ENCODE results near the gene ZDHHC21.
"Not testable (repeated sequence)": the region's sequence is repeated elsewhere in the genome, so short reads cannot be mapped to it uniquely, and the experiment has no call there.

ZDHHC21 gene

DNA sequence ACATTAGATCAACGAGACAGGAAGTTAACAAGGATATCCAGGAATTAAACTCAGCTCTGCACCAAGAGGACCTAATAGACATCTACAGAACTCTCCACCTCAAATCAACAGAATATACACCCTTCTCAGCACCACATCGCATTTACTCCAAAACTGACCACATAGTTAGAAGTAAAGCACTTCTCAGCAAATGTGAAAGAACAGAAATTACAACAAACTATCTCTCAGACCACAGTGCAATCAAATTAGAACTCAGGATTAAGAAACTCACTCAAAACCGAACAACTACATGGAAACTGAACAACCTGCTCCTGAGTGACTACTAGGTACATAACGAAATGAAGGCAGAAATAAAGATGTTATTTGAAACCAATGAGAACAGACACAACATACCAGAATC lies 10.6 kb downstream of the ZDHHC21 start:
- DNase-seq (ENCODE audit: low spot score): not testable (repeated sequence)

DNA sequence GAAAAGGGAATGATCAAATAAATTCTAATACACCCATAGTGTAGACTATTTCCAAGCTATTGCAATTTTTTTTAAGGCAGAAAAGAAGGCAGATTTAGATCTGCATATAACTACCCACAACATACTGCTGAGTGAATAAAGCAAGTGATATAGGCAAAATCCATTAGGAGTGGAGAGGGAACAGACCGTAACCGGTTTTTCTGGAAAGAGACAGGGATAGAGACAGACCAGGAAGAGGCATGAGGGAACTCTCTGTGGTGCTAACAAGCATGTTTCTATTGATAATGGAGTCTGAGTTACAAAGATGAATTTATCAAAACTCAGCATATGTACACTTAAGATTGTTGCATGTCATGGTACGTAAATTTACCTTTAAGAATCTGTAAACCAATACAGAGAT lies 14.5 kb downstream of the ZDHHC21 start:
- DNase-seq (ENCODE audit: low spot score): no peak

- no peak for DNase-seq (ENCODE audit: low spot score)
Observed at GRCh38 chr9:14677872-14678271, 15.4 kb downstream of the ZDHHC21 start.

GRCh38 chr9:14677396-14677795 lies 15.8 kb downstream of the ZDHHC21 start:
- DNase-seq (ENCODE audit: low spot score): no peak

DNA sequence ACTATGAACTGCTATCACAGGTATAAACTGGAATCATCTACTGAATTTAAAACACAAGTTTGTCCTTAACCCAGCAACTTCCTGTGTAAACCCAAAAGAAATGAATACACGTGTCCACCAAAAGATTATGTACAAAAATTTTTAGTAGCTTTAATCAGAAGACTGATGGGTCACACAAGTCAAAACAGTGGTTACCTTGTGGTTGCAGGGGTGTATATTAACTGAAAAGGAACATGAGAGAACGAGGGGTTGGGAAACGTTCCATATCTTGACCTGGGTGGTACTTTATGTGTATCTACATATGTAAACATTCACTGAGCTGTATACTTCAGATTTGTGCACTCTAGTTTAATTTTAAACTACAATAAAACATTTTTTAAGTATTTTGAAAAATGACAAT lies 18.6 kb downstream of the ZDHHC21 start:
- DNase-seq (ENCODE audit: low spot score): no peak

DNA sequence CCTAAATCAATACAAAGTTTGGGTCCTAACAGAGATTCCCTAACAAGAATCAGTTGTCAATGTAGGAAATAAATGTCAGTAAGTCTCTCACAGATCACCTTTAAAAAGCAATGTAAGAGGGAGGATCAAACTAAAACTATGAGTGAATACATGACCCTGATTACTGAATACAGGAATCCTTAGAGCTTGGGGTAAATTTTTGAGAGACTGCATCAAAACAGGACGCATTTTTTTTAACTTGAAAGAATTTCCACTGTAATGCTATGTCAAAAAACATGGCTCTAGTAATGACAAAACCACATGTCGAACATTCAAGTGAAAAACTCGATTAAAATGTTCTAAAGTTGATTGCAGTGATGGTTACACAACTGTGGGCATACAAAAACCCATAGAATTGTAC lies 21.9 kb downstream of the ZDHHC21 start:
- DNase-seq (ENCODE audit: low spot score): no peak

GRCh38 chr9:14670718-14671117 lies 22.5 kb downstream of the ZDHHC21 start:
- DNase-seq (ENCODE audit: low spot score): no peak

- DNase-seq (ENCODE audit: low spot score): not testable (repeated sequence)
Observed at GRCh38 chr9:14664022-14664421, 29.2 kb downstream of the ZDHHC21 start.

DNA sequence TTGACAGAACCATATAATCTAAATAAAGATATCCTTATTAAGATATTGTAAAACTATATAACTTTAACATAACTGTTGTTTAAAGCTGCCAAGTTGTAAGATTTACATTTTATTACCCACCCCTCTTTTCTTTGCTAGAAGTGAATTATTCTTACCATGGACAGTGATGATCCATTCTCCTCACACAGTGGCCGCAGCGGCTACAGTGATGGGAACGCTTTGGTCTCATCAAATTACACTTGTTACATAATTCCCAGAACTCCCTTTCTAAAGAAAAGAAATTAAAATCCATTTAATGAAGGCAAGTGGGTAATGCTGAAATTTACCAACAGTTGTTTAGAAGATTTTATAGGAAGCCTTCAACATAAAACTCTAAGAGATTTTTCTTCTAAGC lies 31.2 kb downstream of the ZDHHC21 start:
- no peak for DNase-seq (ENCODE audit: low spot score)

- peak; percentile 44 for DNase-seq (ENCODE audit: low spot score)
Observed at GRCh38 chr9:14661421-14662059, 31.7 kb downstream of the ZDHHC21 start.

GRCh38 chr9:14660721-14661120 lies 32.5 kb downstream of the ZDHHC21 start:
- DNase-seq (ENCODE audit: low spot score): no peak

- no peak for DNase-seq (ENCODE audit: low spot score)
Observed at GRCh38 chr9:14654932-14655331, 38.3 kb downstream of the ZDHHC21 start.

DNA sequence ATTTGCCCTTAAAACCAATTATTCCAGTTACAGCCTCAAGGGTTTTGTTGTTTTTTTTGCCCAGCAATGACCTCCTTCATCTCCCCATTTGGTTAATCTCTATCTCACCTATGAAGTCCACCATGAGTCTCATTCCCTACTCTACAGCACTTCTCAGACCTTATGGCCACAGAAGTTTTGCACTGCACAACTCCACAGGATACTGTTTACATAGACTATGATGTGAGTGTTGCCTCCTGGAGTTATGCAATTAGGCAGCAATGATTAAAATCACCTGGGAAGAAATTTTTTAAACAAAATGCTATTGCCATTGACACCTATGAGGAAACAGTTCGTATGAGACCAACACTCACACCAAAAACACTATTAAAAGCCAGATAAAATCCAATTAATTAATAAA lies 39.7 kb downstream of the ZDHHC21 start:
- DNase-seq (ENCODE audit: low spot score): no peak

DNA sequence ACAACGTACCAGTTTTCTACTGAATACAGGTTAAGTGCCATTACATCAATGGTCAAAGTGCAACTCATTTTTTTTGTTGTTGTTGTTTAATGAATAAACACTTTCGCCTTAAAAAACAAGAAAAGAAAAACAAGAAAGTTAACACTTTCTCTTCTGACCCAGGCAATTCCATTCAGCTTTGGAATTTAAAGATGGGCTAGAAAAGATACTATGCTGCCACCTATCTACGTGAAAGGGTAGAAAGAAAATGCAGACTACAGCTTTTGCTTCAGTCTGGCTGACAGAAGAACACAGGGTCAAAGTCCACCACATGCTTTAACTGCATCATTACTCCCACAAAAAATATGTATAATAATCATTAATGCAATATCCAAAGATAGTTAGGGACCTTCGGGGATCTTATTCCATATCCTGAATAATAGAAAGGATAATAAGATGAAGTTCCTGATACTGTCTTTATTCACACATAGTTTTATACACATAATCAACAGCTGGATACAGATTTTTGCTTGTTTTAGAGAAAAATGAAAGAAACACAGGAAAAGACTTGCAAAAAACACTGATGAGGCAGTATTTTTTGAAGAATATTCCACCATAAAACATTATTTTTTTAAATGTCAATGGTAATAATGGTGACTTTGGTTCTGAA lies 40.4 kb downstream of the ZDHHC21 start:
- peak; percentile 40 for DNase-seq (ENCODE audit: low spot score)

DNA sequence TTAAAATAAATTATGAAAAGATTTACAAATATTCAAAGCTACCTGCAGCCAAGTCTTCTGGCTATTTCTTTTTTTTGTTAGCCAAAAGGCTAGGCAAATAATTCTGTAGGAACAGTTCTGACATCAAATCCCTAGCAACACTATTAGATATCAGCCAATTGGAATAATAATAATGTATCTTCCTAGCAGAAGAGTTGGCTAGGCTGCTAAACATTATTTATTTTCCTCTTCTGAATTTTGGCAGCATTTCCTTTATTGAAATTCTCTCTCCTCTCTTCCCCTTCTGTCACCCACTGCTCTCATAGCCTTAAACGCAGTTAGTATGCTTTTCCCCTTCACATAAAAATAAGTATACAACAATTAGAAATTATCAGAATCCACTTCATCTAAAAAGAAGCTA lies 42.6 kb downstream of the ZDHHC21 start:
- no peak for DNase-seq (ENCODE audit: low spot score)

DNA sequence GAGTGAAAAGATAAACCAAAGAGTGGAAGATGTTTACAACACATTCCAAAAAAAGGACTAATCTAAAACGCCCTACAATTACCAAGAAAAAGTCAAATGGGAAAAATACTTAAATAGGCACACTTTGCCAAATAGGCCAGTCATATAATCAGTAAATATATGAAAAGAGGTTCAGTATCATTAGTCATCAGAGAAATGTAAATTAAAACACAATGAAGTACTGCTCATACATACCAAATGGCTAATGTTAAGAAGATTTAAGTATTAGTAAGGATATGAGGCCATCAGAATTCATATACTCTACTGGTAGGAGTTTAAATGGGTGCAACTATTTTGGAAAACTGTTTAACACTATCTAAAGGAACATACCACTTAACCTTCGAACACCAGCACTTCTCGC lies 47.6 kb downstream of the ZDHHC21 start:
- no peak for DNase-seq (ENCODE audit: low spot score)

DNA sequence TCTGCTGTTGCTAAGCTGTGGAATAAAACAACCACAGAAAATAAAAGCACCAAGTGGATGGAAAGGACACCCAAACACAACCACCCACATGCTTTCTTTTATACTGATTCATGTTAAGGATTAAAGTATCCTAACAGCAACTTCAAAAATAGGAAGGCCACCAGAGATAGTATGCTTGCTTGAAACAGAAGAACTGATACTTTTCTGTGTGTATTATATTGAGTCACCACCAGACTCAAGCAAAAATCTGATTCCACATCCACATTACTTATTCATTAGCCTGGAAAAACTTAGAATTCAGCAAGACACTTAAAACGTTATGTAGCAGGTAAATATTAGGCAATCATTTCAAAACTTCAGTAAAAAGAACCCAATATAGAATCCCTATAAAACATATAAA lies 52.3 kb downstream of the ZDHHC21 start:
- no peak for DNase-seq (ENCODE audit: low spot score)

DNA sequence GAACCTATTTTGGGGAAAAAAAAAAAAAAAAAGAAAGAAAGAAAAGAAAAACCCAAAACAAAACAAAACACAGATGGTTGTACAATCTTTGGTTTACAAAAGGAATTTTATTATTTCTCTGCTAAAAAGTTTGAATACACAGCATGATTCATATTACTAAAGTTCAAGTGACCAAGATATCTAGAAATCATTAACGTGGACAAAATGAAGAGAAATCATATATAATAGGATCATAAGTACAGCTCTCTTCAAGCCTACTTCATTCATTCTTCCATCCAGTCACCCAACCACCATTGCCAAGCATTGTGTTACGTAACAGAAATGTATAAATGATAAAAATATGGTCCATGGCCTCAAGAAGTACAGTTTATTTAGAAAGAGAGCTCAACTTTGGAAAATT lies 52.9 kb downstream of the ZDHHC21 start:
- no peak for DNase-seq (ENCODE audit: low spot score)

DNA sequence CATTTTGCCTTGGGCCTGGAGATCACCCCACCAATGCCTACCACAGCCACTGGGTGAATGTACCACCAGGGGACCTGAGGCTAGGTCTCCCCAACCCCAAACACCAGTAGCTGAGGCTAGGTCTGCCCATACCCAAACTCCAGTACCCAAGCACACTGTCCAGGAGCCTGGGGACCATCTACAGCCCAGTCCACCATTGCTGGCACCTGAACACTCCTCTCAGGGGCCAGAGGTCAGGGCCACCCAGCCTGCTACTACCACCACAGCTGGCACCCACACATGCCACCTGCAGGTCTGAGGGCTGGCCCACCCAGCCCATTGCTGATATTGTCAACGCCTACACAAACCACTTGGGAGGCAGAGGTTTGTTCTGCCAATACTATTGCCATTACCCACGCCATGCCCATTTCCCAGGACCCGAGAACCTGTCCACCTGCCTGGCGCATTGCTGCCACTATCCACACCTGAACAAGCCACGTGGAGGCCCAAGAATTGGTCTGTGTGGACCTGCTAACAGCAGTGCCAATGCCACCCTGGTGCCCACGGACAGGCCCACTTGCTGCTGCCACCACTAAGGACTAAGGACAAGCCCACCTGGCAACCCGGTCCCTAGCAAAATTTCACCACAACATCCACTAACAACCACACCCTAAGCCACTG lies 59.2 kb downstream of the ZDHHC21 start:
- no peak for DNase-seq (ENCODE audit: low spot score)

DNA sequence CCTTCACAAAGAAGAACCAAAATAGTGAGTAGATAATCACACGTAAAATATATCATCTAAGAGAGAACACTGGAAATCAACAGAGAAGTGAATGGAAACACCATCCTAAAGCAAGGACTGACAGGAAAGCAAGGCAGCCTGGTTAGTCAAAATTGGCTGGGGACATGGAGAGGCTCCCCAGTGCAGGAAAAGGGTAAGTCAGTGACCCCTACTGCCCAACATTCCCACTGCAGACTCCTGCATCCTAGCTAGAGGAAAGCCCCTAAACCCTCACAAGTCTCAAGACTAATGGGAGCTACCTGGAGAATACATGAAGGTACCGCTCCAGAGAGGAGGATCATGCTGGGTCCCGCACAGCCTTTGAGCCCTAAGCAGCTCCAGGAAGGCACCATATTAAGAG lies 60.1 kb downstream of the ZDHHC21 start:
- DNase-seq (ENCODE audit: low spot score): no peak

- DNase-seq (ENCODE audit: low spot score): peak; percentile 38
Observed at GRCh38 chr9:14627513-14627912, 65.7 kb downstream of the ZDHHC21 start.

DNA sequence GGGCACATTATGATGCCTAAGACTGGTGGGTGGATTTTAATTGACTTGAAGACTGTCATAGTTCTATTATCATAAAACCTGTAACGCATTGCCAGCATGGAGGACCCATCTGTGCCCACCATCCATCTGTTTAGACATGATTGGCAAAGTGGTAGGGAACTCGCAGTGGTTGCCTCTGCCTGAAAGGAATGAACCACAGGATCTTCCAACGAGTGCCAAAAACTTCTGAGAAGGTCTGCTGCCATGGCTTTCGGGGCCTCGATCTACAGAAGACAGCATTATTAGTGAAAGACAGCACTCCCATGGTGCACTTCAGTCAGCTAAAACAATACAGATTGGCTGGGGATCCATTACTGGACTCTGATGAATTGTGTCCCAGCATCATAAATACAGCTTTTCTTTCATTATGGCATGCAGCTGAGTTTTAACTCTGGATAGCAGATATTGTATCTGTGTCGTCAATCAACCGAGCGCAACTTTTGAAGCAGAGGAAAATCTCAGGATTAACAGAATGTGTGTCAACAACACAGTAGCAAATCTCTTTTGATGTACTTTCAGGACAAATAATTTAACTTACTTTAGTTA lies 74.3 kb downstream of the ZDHHC21 start:
- no peak for DNase-seq (ENCODE audit: low spot score)

Measured in pons (tissue), 1 donor.